Ectodermal cell (in vitro differentiated cells): ENCODE data around the gene GPN1.
A peak's percentile ranks its signal among the peaks of the same experiment; 100 is the strongest.

Experiments used
- H3K27ac ChIP-seq: 2 replicates; pipeline ENCODE4 v1.7.0; 2013; ENCODE audit warnings: mild to moderate bottlenecking, low read depth, low read length; ENCODE audit not compliant: insufficient read depth, poor library complexity, severe bottlenecking
- H3K27me3 ChIP-seq: 2 replicates; pipeline ENCODE4 v1.7.0; 2013; ENCODE audit warnings: mild to moderate bottlenecking, low read length; ENCODE audit not compliant: insufficient read depth, control insufficient read depth, poor library complexity, severe bottlenecking
- H3K36me3 ChIP-seq: one replicate; pipeline ENCODE4 v1.7.0; 2013; ENCODE audit warnings: low read length; ENCODE audit not compliant: control insufficient read depth, insufficient read depth
- H3K4me1 ChIP-seq: one replicate; pipeline ENCODE4 v1.7.0; 2013; ENCODE audit warnings: low read length; ENCODE audit not compliant: control insufficient read depth, insufficient read depth
- H3K4me3 ChIP-seq: 2 replicates; pipeline ENCODE4 v1.7.0; 2013; ENCODE audit warnings: low read depth, low read length, control low read depth; ENCODE audit not compliant: insufficient read depth
- H3K9me3 ChIP-seq: 2 replicates; pipeline ENCODE4 v1.7.0; 2013; ENCODE audit warnings: mild to moderate bottlenecking, low read length, moderate library complexity; ENCODE audit not compliant: control insufficient read depth
- whole genome bisulfite sequencing, 2 experiments: methylation state at CpG; one replicate each; pipeline ENCODE4 v1.1.7; 2013; ENCODE audit warnings: missing lambda C conversion rate in 2 of 2; 5-methylcytosine and 5-hydroxymethylcytosine counted together

GPN1 gene

DNA sequence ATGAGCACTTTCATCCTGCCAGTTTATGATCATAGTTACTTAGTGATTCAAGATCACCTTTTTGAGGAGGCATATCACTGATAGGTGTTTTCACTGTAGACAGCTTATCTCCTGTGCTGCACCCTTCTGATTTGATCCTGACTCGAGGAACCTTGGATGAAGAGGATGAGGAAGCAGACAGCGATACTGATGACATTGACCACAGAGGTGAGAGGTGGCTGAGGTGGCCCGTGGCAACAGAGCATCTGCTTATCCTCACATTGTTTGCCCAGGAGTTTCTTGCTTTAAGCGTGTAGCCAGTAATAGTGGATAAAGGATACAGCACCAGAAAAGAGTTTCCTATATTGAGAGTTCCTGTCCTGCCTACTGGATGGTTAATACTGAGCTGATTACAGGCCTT, 18.9 kb downstream of the GPN1 start:
- Histone ChIP-seq H3K27me3 (no peaks in the 10 kb centered on the region), H3K36me3 (peaks cover 31% of the 10 kb centered on the region), H3K4me1 (no peaks in the 10 kb centered on the region), H3K27ac (no peak overlapping the region), H3K4me3 (no peak overlapping the region), H3K9me3 (no peaks in the 10 kb centered on the region)
- 93 to 96% methylated on average over 4 of the region's 4 CpGs for WGBS, 2 experiments

- no peaks in the 10 kb centered on the region for H3K9me3 ChIP-seq
- no peak overlapping the region for H3K27ac ChIP-seq
- H3K27me3 ChIP-seq, result no peaks in the 10 kb centered on the region
- 87 to 93% methylated on average over 3 to 4 of the region's 4 CpGs for WGBS, 2 experiments
- H3K36me3 ChIP-seq, result peaks cover 50% of the 10 kb centered on the region
- H3K4me1 ChIP-seq, result no peaks in the 10 kb centered on the region
- no peak overlapping the region for H3K4me3 ChIP-seq
Observed at GRCh38 chr2:27651056-27651455, 22.2 kb downstream of the GPN1 start.

DNA sequence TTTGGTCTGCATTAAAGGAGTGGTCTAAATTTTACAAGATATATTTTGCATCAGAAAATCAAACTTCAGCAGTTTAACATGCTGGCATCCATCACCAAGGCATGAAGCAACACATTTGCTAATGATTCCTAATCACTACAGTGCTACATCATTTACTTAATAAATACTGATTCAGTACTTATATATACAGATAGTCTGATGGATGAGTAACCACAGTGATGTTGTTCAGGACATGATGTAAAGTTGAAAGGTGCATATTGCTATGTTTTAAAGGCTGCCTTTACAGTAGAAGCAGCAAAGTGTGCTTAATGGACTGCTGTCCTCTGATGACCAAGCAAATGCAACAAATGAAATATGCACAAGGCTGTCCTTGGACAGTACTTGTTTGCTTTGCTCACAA, 23.5 kb downstream of the GPN1 start:
- H3K27ac ChIP-seq, result no peak overlapping the region
- no peaks in the 10 kb centered on the region for H3K9me3 ChIP-seq
- H3K36me3 ChIP-seq, result peaks cover 56% of the 10 kb centered on the region
- H3K4me1 ChIP-seq, result no peaks in the 10 kb centered on the region
- H3K27me3 ChIP-seq, result no peaks in the 10 kb centered on the region
- H3K4me3 ChIP-seq, result no peak overlapping the region

DNA sequence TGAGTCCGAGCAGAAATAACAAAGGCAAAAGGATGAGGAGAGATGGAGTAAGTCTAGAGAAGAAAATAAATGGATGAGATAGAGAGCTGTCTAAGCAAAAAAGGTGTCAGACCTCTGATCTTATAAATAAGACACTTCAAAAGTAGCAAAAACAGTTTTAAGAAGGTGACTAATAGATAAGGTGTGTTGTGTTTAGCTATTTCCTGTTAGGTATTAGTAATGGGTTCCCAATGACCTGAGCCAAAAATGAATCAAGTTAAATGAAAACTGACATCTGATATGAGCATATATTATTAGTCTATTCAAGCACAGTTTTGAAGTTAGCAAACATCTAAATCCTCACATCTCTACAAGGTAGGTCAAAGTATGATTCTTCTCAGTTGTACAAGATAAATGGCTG, 23.9 kb downstream of the GPN1 start:
- Histone ChIP-seq H3K4me1 (no peaks in the 10 kb centered on the region), H3K36me3 (peaks cover 56% of the 10 kb centered on the region), H3K27me3 (no peaks in the 10 kb centered on the region), H3K4me3 (no peak overlapping the region), H3K9me3 (no peaks in the 10 kb centered on the region), H3K27ac (no peak overlapping the region)
- WGBS, 2 experiments, result 93 to 95% methylated on average over 1 of the region's 1 CpG

- Histone ChIP-seq H3K9me3 (no peaks in the 10 kb centered on the region), H3K27ac (no peak overlapping the region), H3K4me3 (no peak overlapping the region), H3K27me3 (no peaks in the 10 kb centered on the region), H3K36me3 (peaks cover 53% of the 10 kb centered on the region), H3K4me1 (no peaks in the 10 kb centered on the region)
- 94 to 100% methylated on average over 2 of the region's 2 CpGs for WGBS, 2 experiments
Observed at GRCh38 chr2:27653397-27653796, 24.5 kb downstream of the GPN1 start.

DNA sequence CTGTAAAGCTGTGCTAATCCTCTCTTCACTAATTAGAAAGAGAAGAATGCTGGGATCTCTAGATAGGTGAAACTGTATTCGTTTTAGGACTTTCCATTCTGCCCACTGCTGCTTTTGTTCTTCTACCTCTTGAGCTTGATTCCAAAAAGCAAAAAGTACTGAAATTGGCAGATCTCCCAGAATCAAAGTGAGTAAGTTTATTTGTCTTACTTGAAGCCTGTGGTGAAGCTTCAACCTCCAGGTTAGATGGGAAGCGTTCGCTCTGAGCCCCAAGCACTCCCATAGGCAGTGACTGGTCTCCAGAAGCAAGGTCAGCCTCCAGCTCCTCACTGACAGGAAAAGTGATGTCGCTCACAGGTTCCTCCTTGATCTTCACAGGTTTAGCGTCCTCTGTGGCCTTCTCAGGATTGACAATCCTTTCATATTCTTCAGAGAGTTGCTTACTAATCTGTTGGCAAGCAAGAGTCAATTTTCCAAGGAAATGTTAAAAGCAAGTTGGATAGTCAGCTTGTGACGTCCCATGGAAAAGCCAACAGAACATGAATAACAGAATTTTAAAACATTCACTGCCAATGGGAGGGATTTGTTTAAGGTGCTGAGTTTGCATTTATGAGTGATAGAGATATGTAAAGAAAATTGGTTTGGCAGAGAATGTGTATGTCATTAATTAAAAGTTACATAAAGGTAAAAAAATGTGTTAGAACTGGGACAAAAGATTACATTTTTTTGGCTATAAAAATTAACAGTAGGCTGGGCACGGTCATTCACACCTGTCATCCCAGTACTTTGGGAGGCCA, 26.5 kb downstream of the GPN1 start:
- Histone ChIP-seq H3K27ac (no peak overlapping the region), H3K36me3 (peaks cover 49% of the 10 kb centered on the region), H3K4me1 (no peaks in the 10 kb centered on the region), H3K27me3 (no peaks in the 10 kb centered on the region), H3K9me3 (no peaks in the 10 kb centered on the region), H3K4me3 (no peak overlapping the region)
- WGBS, 2 experiments, result 87 to 90% methylated on average over 7 of the region's 7 CpGs

DNA sequence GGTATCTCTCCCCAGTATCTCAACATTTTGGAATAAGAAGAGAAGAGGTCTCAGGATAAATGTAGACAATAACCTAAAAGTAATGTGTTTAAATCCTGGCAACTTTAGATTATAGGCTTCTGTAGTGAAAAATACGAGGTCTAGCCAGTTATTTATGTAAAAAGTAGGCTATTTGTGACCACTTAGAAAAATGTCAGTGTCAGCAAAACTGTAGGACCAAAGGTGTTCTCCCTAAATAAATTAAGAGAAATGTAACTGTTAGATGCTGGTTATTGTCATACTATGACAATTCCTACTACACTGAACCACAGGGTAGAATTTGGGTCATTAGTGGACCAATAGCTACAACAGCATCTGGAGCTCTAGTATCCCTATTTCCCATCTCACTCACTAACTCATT, 32.5 kb downstream of the GPN1 start:
- H3K9me3 ChIP-seq, result no peaks in the 10 kb centered on the region
- no peak overlapping the region for H3K27ac ChIP-seq
- whole genome bisulfite sequencing, 2 experiments, result 88 to 89% methylated on average over 1 of the region's 1 CpG

GRCh38 chr2:27663285-27664153, 34.7 kb downstream of the GPN1 start, which contains the start of the genes SLC4A1AP and SUPT7L:
TSS of gene SLC4A1AP (plus strand) at chr2:27663889. CDS start at chr2:27663915, 26 bp downstream.
TSS of gene SUPT7L (minus strand) at chr2:27663614. CDS start at chr2:27662192, 1,422 bp downstream.
- WGBS, 2 experiments, result 0% methylated on average over 56 of the region's 56 CpGs
- no peaks in the 10 kb centered on the region for H3K4me1 ChIP-seq
- H3K4me3 ChIP-seq, result peak within 1 kb of the TSS; percentile 96
- peaks cover 11% of the 10 kb centered on the region for H3K36me3 ChIP-seq
- no peaks in the 10 kb centered on the region for H3K9me3 ChIP-seq
- peak within 1 kb of the TSS; percentile 77 for H3K27ac ChIP-seq
- H3K27me3 ChIP-seq, result no peaks in the 10 kb centered on the region

More for the DNA sequence above, 32.5 kb downstream of the GPN1 start:
- H3K36me3 ChIP-seq, result peaks cover 12% of the 10 kb centered on the region
- no peaks in the 10 kb centered on the region for H3K4me1 ChIP-seq
- H3K4me3 ChIP-seq, result no peak overlapping the region
- H3K27me3 ChIP-seq, result no peaks in the 10 kb centered on the region

DNA sequence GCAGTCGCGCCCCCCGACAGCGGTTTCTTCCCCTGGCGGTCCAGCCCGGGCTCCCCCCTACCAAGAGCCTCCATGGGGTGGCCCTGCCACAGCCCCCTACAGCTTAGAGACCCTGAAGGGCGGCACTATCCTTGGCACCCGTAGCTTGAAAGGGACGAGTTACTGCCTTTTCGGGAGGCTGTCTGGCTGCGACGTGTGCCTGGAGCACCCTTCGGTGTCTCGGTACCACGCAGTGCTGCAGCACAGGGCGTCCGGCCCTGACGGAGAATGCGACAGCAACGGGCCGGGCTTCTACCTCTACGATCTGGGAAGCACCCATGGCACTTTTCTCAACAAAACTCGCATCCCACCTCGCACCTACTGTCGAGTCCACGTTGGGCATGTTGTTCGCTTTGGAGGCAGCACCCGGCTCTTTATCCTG, 35.3 kb downstream of the GPN1 start:
- Histone ChIP-seq H3K36me3 (peaks cover 13% of the 10 kb centered on the region), H3K27ac (no peak overlapping the region), H3K27me3 (no peaks in the 10 kb centered on the region), H3K4me1 (no peaks in the 10 kb centered on the region), H3K9me3 (no peaks in the 10 kb centered on the region), H3K4me3 (peak overlapping the region; percentile 96)
- WGBS, 2 experiments, result 6 to 7% methylated on average over 28 of the region's 28 CpGs
